ENCODE measurements around the gene FREM3.

Gene FREM3

GRCh38 chr4:143539670-143540023, 160.8 kb downstream of the FREM3 start:
- Histone ChIP-seq H3F3A (ENCODE audit: insufficient read depth, low read length) (peaks cover 9% of the 10 kb centered on the region), H4K20me1 (ENCODE audit: insufficient read depth, low read length) (no peaks in the 10 kb centered on the region), H3K9ac (ENCODE audit: low read length) (no peak overlapping the region), H2AFZ (ENCODE audit: low read length) (no peak overlapping the region), H3K9me3 (replicated peaks; ENCODE audit: insufficient read depth, low read length) (no peaks in the 10 kb centered on the region), H3K9me2 (replicated peaks; ENCODE audit: insufficient read depth, low read length) (no peaks in the 10 kb centered on the region), H3K4me3 (ENCODE audit: low read length) (no peak overlapping the region), H3K36me3 (replicated peaks; ENCODE audit: insufficient read depth, low read length) (peaks cover 16% of the 10 kb centered on the region), H3K27me3 (replicated peaks; ENCODE audit: insufficient read depth, low read length) (no peaks in the 10 kb centered on the region), H3K79me2 (ENCODE audit: low read length) (no peaks in the 10 kb centered on the region), H3K27ac (ENCODE audit: low read length) (no peak overlapping the region), H3K4me2 (ENCODE audit: low read depth, low read length) (no peak overlapping the region), H3K4me1 (ENCODE audit: low read length) (peaks cover 13% of the 10 kb centered on the region)
- TF ChIP-seq EZH2 (optimal IDR thresholded peaks at IDR 0.05; ENCODE audit: low read depth, low read length) (no peak), EZH2phosphoT487 (IDR thresholded peaks at IDR 0.05; ENCODE audit: low read length) (no peak), CTCF (IDR thresholded peaks at IDR 0.05; ENCODE audit: low read length) (no peak)
- DNase-seq, result no peak

- Histone ChIP-seq H3K9me3 (replicated peaks; ENCODE audit: insufficient read depth, low read length) (no peaks in the 10 kb centered on the region), H3F3A (ENCODE audit: insufficient read depth, low read length) (peaks cover 9% of the 10 kb centered on the region), H3K27ac (ENCODE audit: low read length) (no peak overlapping the region), H3K9ac (ENCODE audit: low read length) (no peak overlapping the region), H3K4me3 (ENCODE audit: low read length) (no peak overlapping the region), H3K4me1 (ENCODE audit: low read length) (peaks cover 13% of the 10 kb centered on the region), H3K27me3 (replicated peaks; ENCODE audit: insufficient read depth, low read length) (no peaks in the 10 kb centered on the region), H3K79me2 (ENCODE audit: low read length) (no peaks in the 10 kb centered on the region), H3K36me3 (replicated peaks; ENCODE audit: insufficient read depth, low read length) (peaks cover 16% of the 10 kb centered on the region), H3K9me2 (replicated peaks; ENCODE audit: insufficient read depth, low read length) (no peaks in the 10 kb centered on the region), H2AFZ (ENCODE audit: low read length) (no peak overlapping the region), H3K4me2 (ENCODE audit: low read depth, low read length) (0 out of 2 replicates have a peak overlapping the region, but pooled peaks have one; percentile 0), H4K20me1 (ENCODE audit: insufficient read depth, low read length) (no peaks in the 10 kb centered on the region)
- peak; percentile 50 for DNase-seq
- TF ChIP-seq CTCF (IDR thresholded peaks at IDR 0.05; ENCODE audit: low read length) (no peak), EZH2phosphoT487 (IDR thresholded peaks at IDR 0.05; ENCODE audit: low read length) (no peak), EZH2 (optimal IDR thresholded peaks at IDR 0.05; ENCODE audit: low read depth, low read length) (no peak)
These were observed 161.4 kb downstream of the FREM3 start for GRCh38 chr4:143538979-143539669.

- Histone ChIP-seq H3K79me2 (ENCODE audit: low read length) (peaks cover 7% of the 10 kb centered on the region; the same call in 1 of the 2 replicates), H3K36me3 (replicated peaks; ENCODE audit: insufficient read depth, low read length) (peaks cover 20% of the 10 kb centered on the region; the same call in 1 of the 2 replicates), H3K27me3 (replicated peaks; ENCODE audit: insufficient read depth, low read length) (no peaks in the 10 kb centered on the region), H3K4me1 (ENCODE audit: low read length) (no peaks in the 10 kb centered on the region), H3K9ac (ENCODE audit: low read length) (no peak overlapping the region), H3F3A (ENCODE audit: insufficient read depth, low read length) (no peaks in the 10 kb centered on the region), H4K20me1 (ENCODE audit: insufficient read depth, low read length) (no peaks in the 10 kb centered on the region), H3K27ac (ENCODE audit: low read length) (no peak overlapping the region), H3K9me2 (replicated peaks; ENCODE audit: insufficient read depth, low read length) (no peaks in the 10 kb centered on the region), H3K9me3 (replicated peaks; ENCODE audit: insufficient read depth, low read length) (no peaks in the 10 kb centered on the region), H3K4me3 (ENCODE audit: low read length) (no peak overlapping the region), H2AFZ (ENCODE audit: low read length) (no peak overlapping the region), H3K4me2 (ENCODE audit: low read depth, low read length) (no peak overlapping the region)
- no peak for DNase-seq
- TF ChIP-seq EZH2phosphoT487 (IDR thresholded peaks at IDR 0.05; ENCODE audit: low read length) (no peak), EZH2 (optimal IDR thresholded peaks at IDR 0.05; ENCODE audit: low read depth, low read length) (no peak), CTCF (IDR thresholded peaks at IDR 0.05; ENCODE audit: low read length) (no peak)
These were observed 168.5 kb downstream of the FREM3 start for GRCh38 chr4:143531788-143532491.

All from MM.1S (cell line).